GM21381 (cell line): Measurements from ENCODE around the gene PPP1R14C.
"Not testable (repeated sequence)": the region's sequence is repeated elsewhere in the genome, so short reads cannot be mapped to it uniquely, and the experiment has no call there.

Experiments used
- ATAC-seq: cut with Tn5 transposase; IDR thresholded peaks from one replicate; pipeline ENCODE4 v1.9.1; 2021; ENCODE audit warnings: mild to moderate bottlenecking, moderate library complexity; ENCODE audit not compliant: unreplicated experiment

Gene PPP1R14C

GRCh38 chr6:150187433-150187832, 44.6 kb downstream of the PPP1R14C start:
- ATAC-seq = not testable (repeated sequence)

- no peak for ATAC-seq
Observed at GRCh38 chr6:150189122-150189521, 46.3 kb downstream of the PPP1R14C start.

- no peak for ATAC-seq
Observed at GRCh38 chr6:150191809-150192208, 49.0 kb downstream of the PPP1R14C start.

GRCh38 chr6:150194195-150194594, 51.4 kb downstream of the PPP1R14C start:
- no peak for ATAC-seq

GRCh38 chr6:150195996-150196417, 53.2 kb downstream of the PPP1R14C start:
- no peak for ATAC-seq

GRCh38 chr6:150196942-150197745, 54.3 kb downstream of the PPP1R14C start:
- no peak for ATAC-seq

- no peak for ATAC-seq
Observed at GRCh38 chr6:150198532-150198931, 55.7 kb downstream of the PPP1R14C start.

GRCh38 chr6:150199241-150199640, 56.4 kb downstream of the PPP1R14C start:
- no peak for ATAC-seq

GRCh38 chr6:150200428-150201100, 57.7 kb downstream of the PPP1R14C start:
- no peak for ATAC-seq

GRCh38 chr6:150201285-150201684, 58.4 kb downstream of the PPP1R14C start:
- ATAC-seq = no peak

GRCh38 chr6:150201772-150202329, 59.0 kb downstream of the PPP1R14C start:
- ATAC-seq = no peak

- ATAC-seq = no peak
Observed at GRCh38 chr6:150202404-150202803, 59.6 kb downstream of the PPP1R14C start.

GRCh38 chr6:150202934-150203333, 60.1 kb downstream of the PPP1R14C start:
- ATAC-seq = no peak

GRCh38 chr6:150203378-150203777, 60.5 kb downstream of the PPP1R14C start:
- ATAC-seq = no peak

GRCh38 chr6:150203871-150204545, 61.2 kb downstream of the PPP1R14C start:
- no peak for ATAC-seq

- ATAC-seq = no peak
Observed at GRCh38 chr6:150204705-150205472, 62.0 kb downstream of the PPP1R14C start.

GRCh38 chr6:150207931-150208570, 65.2 kb downstream of the PPP1R14C start:
- ATAC-seq = no peak

GRCh38 chr6:150208611-150209352, 65.9 kb downstream of the PPP1R14C start:
- no peak for ATAC-seq

GRCh38 chr6:150209415-150209814, 66.6 kb downstream of the PPP1R14C start:
- ATAC-seq = no peak
